Left ventricle myocardium inferior (tissue), 1 donor: ENCODE data around the gene HOXA6. TPM values are rescaled to one million over a fixed set of nuclear protein-coding genes. Genes with fewer than 3 reads are reported as not detected.

Experiments used
- DNase-seq: peaks from one replicate; pipeline ENCODE4 v3.0.0-alpha.2; 2020
- H3K27ac ChIP-seq: fragments of 200-600 bp; replicated peaks from 2 replicates; pipeline ENCODE4 v1.8.0; 2021
- H3K27me3 ChIP-seq: fragments of 200-600 bp; 2 replicates; pipeline ENCODE4 v1.8.0; 2021; ENCODE audit warnings: low read depth
- H3K36me3 ChIP-seq: fragments of 200-600 bp; 2 replicates; pipeline ENCODE4 v1.8.0; 2021
- H3K4me1 ChIP-seq: fragments of 200-600 bp; 2 replicates; pipeline ENCODE4 v1.8.0; 2021
- H3K4me3 ChIP-seq: fragments of 200-600 bp; 2 replicates; pipeline ENCODE4 v1.8.0; 2021; ENCODE audit warnings: mild to moderate bottlenecking, moderate library complexity
- H3K9me3 ChIP-seq: fragments of 200-600 bp; replicated peaks from 2 replicates; pipeline ENCODE4 v1.8.0; 2021
- CTCF ChIP-seq: fragments of 200-600 bp; IDR thresholded peaks from 2 replicates; pipeline ENCODE4 v1.8.0; 2021; ENCODE audit warnings: antibody characterized with exemption, mild to moderate bottlenecking, borderline replicate concordance
- intact Hi-C: fragments of 100-400 bp; cut with micrococcal nuclease; formaldehyde crosslinking; loops from one replicate; pipeline ENCODE4 v1.11.0; 2022
- total RNA-seq: library from RNA; stranded (reverse); fragmentation: NEBNext Ultra II Directional; extraction: Animal tissue kit (Norgen Biotek cat#: 25700); gene quantifications from one replicate; pipeline ENCODE4 v1.2.1, GENCODE V29; 2021
- donor health status: DM: no; HTN: yes; CAD: no; lungs with severe emphysema.

HOXA6 gene
- total RNA-seq, 1 donor from 2014 or later: not detected

DNA sequence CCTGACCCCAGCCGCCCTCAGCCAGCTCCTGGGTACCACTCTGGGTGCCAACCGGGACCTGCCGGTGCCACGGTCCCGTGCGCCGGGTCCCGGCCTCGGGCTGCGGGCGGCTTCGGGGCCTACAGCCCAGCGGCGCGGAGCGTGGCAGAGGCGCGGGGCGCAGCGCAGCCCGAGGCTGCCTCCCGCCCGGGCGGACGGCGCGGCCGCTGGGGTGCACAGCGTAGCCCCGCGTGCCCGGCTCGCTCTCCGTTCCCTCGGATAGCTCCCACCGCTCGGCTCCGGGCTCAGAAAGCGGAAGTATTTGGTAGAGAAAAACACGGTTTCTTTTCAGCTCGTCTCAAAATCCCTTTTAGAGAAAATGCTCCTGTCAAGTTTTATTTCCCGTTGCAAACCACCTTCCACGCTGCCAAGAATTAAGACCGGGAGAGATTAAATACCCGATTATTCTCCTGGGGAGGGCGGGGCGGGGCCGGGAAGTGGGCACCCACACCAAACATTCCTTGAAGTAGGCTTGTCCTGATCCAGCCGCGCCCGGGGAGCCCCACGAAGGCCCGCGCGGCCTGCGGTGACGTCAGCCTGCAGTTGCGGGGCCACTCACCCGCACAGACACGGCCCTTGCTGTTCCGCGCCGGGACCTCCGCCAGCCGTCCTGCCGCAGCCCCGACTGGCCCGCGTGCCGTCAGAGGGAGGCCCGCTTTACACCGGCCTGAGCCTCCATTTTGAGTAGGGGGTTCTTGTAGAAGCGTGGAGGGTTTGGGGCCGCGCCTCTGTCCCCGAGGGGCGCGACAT lies 45.2 kb upstream of the HOXA6 start:
- no peak for DNase-seq
- no peaks in the 10 kb centered on the region for H3K9me3 ChIP-seq
- H3K4me1 ChIP-seq: peaks cover 38% of the 10 kb centered on the region
- H3K27me3 ChIP-seq: peaks cover 100% of the 10 kb centered on the region
- no peaks in the 10 kb centered on the region for H3K36me3 ChIP-seq
- peak overlapping the region; percentile 54 for H3K4me3 ChIP-seq
- TF ChIP-seq CTCF: no peak
- H3K27ac ChIP-seq: no peak overlapping the region
- intact Hi-C loops: no loop called here

GRCh38 chr7:27191833-27192545 lies 44.4 kb upstream of the HOXA6 start:
- Histone ChIP-seq H3K27me3 (peaks cover 100% of the 10 kb centered on the region), H3K4me1 (peaks cover 41% of the 10 kb centered on the region), H3K27ac (no peak overlapping the region), H3K9me3 (no peaks in the 10 kb centered on the region), H3K36me3 (no peaks in the 10 kb centered on the region), H3K4me3 (peak overlapping the region; percentile 54)
- intact Hi-C loops: no loop called here
- no peak for DNase-seq
- TF ChIP-seq CTCF: no peak

GRCh38 chr7:27191161-27191731 lies 43.7 kb upstream of the HOXA6 start:
- peaks cover 41% of the 10 kb centered on the region for H3K4me1 ChIP-seq
- no peaks in the 10 kb centered on the region for H3K36me3 ChIP-seq
- no peak overlapping the region for H3K27ac ChIP-seq
- intact Hi-C loops: no loop called here
- H3K4me3 ChIP-seq: no peak overlapping the region
- DNase-seq: no peak
- peaks cover 100% of the 10 kb centered on the region for H3K27me3 ChIP-seq
- H3K9me3 ChIP-seq: no peaks in the 10 kb centered on the region
- TF ChIP-seq CTCF: no peak

DNA sequence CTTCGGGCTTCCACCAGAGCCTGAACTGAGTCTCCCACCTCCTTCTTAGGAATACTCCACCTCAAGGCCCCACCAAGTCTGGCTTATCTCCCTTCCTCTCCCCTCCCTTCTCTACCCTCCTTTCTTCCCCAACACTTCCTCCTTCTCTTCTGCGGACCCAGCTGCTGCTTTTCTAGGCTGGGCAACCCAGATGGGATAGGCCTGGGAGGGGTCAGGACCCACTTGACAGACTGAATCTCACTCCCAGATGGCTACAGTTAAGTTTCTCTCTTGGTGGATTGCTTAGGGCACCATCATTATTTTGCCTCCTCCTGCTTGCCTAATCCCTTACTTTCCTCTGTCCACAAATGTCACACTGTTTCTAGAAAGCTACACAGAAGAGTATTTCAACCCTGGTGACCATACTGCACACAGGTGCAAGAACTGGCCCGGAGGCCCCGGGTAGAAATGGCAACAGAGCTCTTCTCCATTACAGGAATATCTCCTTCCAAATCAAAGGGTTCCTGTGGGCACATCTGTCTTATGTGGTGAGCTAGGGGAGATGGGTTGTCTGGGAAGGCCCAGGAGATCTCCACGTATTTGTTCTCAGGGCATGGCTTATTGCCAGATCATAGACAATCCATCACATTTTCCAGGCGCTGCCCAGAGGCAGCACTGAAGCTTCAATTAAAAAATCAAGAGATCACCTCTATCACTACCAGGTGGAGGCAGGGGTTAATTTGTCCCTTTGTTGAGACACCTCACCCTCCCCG lies 42.6 kb upstream of the HOXA6 start:
- Histone ChIP-seq H3K4me1 (peaks cover 50% of the 10 kb centered on the region), H3K27me3 (peaks cover 100% of the 10 kb centered on the region), H3K36me3 (no peaks in the 10 kb centered on the region), H3K27ac (no peak overlapping the region), H3K4me3 (no peak overlapping the region), H3K9me3 (no peaks in the 10 kb centered on the region)
- no peak for DNase-seq
- intact Hi-C loops: no loop called here
- TF ChIP-seq CTCF: no peak

- no peak for TF ChIP-seq CTCF
- no peak for DNase-seq
- no peak overlapping the region for H3K27ac ChIP-seq
- H3K4me3 ChIP-seq: peak overlapping the region; percentile 50
- H3K27me3 ChIP-seq: peaks cover 100% of the 10 kb centered on the region
- intact Hi-C loops: no loop called here
- no peaks in the 10 kb centered on the region for H3K36me3 ChIP-seq
- H3K4me1 ChIP-seq: peaks cover 57% of the 10 kb centered on the region
- no peaks in the 10 kb centered on the region for H3K9me3 ChIP-seq
Measured at GRCh38 chr7:27189295-27189996, 41.9 kb upstream of the HOXA6 start.
